Nephron progenitor cell (in vitro differentiated cells): ENCODE measurements around the gene BAG3.

ENCODE experiments used
- DNase-seq: peaks from one replicate; pipeline ENCODE4 v3.0.0; 2021
- H3K27ac Mint-ChIP-seq: 2 replicates; pipeline ENCODE4 v1.8.0; 2021; ENCODE audit warnings: mild to moderate bottlenecking, moderate library complexity, mixed read lengths
- H3K27me3 Mint-ChIP-seq: 2 replicates; pipeline ENCODE4 v1.8.0; 2021; ENCODE audit warnings: mild to moderate bottlenecking, low read depth, mixed read lengths; ENCODE audit not compliant: poor library complexity
- H3K36me3 Mint-ChIP-seq: 2 replicates; pipeline ENCODE4 v1.8.0; 2021; ENCODE audit warnings: low read depth, mixed read lengths
- H3K4me1 Mint-ChIP-seq: 2 replicates; pipeline ENCODE4 v1.8.0; 2021; ENCODE audit warnings: mixed read lengths
- H3K4me3 Mint-ChIP-seq: 2 replicates; pipeline ENCODE4 v1.8.0; 2021; ENCODE audit warnings: mild to moderate bottlenecking, moderate library complexity, mixed read lengths
- H3K9me3 Mint-ChIP-seq: 2 replicates; pipeline ENCODE4 v1.8.0; 2021; ENCODE audit warnings: mild to moderate bottlenecking, moderate library complexity, mixed read lengths
- CTCF ChIP-seq: fragments of 200-600 bp; sonication (generic); IDR thresholded peaks from 2 replicates; pipeline ENCODE4 v1.5.0; 2021; ENCODE audit warnings: antibody characterized with exemption

BAG3 gene

GRCh38 chr10:119677904-119678755, 26.9 kb downstream of the BAG3 start:
- no peak for TF ChIP-seq CTCF
- Mint-ChIP-seq H3K27me3 (peaks cover 3% of the 10 kb centered on the region), H3K4me3 (no peak overlapping the region), H3K4me1 (peaks cover 17% of the 10 kb centered on the region), H3K27ac (no peak overlapping the region), H3K36me3 (peaks cover 28% of the 10 kb centered on the region), H3K9me3 (no peaks in the 10 kb centered on the region)
- DNase-seq, result no peak

DNA sequence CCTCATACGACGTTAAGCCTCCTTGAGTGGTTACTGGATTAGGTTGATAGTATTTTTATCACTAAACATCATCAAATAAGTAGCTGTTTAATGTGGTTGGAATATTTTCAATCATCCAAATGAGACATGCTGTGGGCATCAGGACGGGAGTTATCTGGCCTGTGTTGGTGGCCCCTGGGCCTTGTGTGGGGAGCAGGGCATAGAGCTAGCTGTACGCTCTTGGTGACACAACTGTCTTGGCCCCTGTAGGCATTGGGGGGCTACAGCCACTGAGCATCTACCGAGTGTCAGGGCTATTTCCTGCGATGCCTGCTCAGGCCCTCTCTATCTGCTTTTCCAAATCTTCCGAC, 28.3 kb downstream of the BAG3 start:
- H3K4me1 Mint-ChIP-seq, result peaks cover 17% of the 10 kb centered on the region
- H3K4me3 Mint-ChIP-seq, result no peak overlapping the region
- peaks cover 16% of the 10 kb centered on the region for H3K36me3 Mint-ChIP-seq
- H3K27ac Mint-ChIP-seq, result no peak overlapping the region
- no peak for DNase-seq
- peaks cover 3% of the 10 kb centered on the region for H3K27me3 Mint-ChIP-seq
- no peaks in the 10 kb centered on the region for H3K9me3 Mint-ChIP-seq
- no peak for TF ChIP-seq CTCF

DNA sequence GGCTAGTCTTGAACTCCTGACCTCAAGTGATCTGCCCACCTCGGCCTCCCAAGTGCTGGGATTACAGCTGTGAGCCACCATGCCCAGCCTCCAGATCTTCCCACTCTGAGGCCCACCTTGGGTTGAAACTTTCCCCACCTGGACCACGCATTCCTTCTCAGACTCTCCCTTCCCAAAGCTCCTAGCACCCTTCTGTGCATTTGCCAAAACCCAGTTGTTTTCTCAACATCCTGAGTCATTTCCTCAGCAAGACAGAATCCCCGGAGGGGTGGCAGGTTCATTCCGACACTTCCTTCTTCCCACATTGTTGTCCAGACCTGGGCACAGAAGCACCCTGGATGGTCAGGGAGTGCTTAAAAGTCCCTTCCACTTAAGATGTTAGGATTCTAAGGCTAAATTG, 28.9 kb downstream of the BAG3 start:
- H3K36me3 Mint-ChIP-seq, result peaks cover 14% of the 10 kb centered on the region
- no peak for TF ChIP-seq CTCF
- no peak for DNase-seq
- H3K4me3 Mint-ChIP-seq, result no peak overlapping the region
- H3K9me3 Mint-ChIP-seq, result no peaks in the 10 kb centered on the region
- H3K27ac Mint-ChIP-seq, result no peak overlapping the region
- peaks cover 17% of the 10 kb centered on the region for H3K4me1 Mint-ChIP-seq
- peaks cover 3% of the 10 kb centered on the region for H3K27me3 Mint-ChIP-seq

GRCh38 chr10:119680650-119681081, 29.5 kb downstream of the BAG3 start:
- Mint-ChIP-seq H3K4me1 (peaks cover 21% of the 10 kb centered on the region), H3K27ac (peak overlapping the region; percentile 30), H3K27me3 (peaks cover 3% of the 10 kb centered on the region), H3K36me3 (peaks cover 14% of the 10 kb centered on the region), H3K4me3 (no peak overlapping the region), H3K9me3 (no peaks in the 10 kb centered on the region)
- no peak for DNase-seq
- TF ChIP-seq CTCF, result no peak

GRCh38 chr10:119686465-119687191, 35.4 kb downstream of the BAG3 start:
- peak overlapping the region; percentile 76 for H3K4me3 Mint-ChIP-seq
- H3K27me3 Mint-ChIP-seq, result peaks cover 2% of the 10 kb centered on the region
- no peak overlapping the region for H3K27ac Mint-ChIP-seq
- H3K36me3 Mint-ChIP-seq, result no peaks in the 10 kb centered on the region
- no peaks in the 10 kb centered on the region for H3K9me3 Mint-ChIP-seq
- peak; percentile 96 for TF ChIP-seq CTCF
- peak; percentile 80 for DNase-seq
- peaks cover 50% of the 10 kb centered on the region for H3K4me1 Mint-ChIP-seq
